Measurements from ENCODE around the gene GPC1.

Gene GPC1

GRCh38 chr2:240430595-240430994 lies 4.9 kb upstream of the GPC1 start:
- Mint-ChIP-seq H3K4me3 (no peak overlapping the region), H3K36me3 (ENCODE audit: low read depth) (no peaks in the 10 kb centered on the region), H3K9me3 (peaks cover 22% of the 10 kb centered on the region), H3K27ac (no peak overlapping the region), H3K4me1 (peaks cover 33% of the 10 kb centered on the region), H3K27me3 (ENCODE audit: low read depth, poor library complexity) (peaks cover 24% of the 10 kb centered on the region)
- no peak for DNase-seq
- no peak for TF ChIP-seq CTCF (IDR thresholded peaks at IDR 0.05)

- peak; percentile 2 for DNase-seq
- H3K9me3 Mint-ChIP-seq, result peaks cover 15% of the 10 kb centered on the region
- H3K27me3 Mint-ChIP-seq (ENCODE audit: low read depth, poor library complexity), result peaks cover 21% of the 10 kb centered on the region
- no peak overlapping the region for H3K4me3 Mint-ChIP-seq
- no peak overlapping the region for H3K27ac Mint-ChIP-seq
- peaks cover 28% of the 10 kb centered on the region for H3K4me1 Mint-ChIP-seq
- TF ChIP-seq CTCF (IDR thresholded peaks at IDR 0.05), result no peak
- no peaks in the 10 kb centered on the region for H3K36me3 Mint-ChIP-seq (ENCODE audit: low read depth)
Measured at GRCh38 chr2:240431271-240431660, 4.2 kb upstream of the GPC1 start.

- H3K27me3 Mint-ChIP-seq (ENCODE audit: low read depth, poor library complexity), result peaks cover 21% of the 10 kb centered on the region
- no peak overlapping the region for H3K27ac Mint-ChIP-seq
- peaks cover 10% of the 10 kb centered on the region for H3K9me3 Mint-ChIP-seq
- no peak for TF ChIP-seq CTCF (IDR thresholded peaks at IDR 0.05)
- no peaks in the 10 kb centered on the region for H3K36me3 Mint-ChIP-seq (ENCODE audit: low read depth)
- H3K4me1 Mint-ChIP-seq, result peaks cover 22% of the 10 kb centered on the region
- DNase-seq, result peak; percentile 2
- no peak overlapping the region for H3K4me3 Mint-ChIP-seq
Measured at GRCh38 chr2:240431661-240432424, 3.6 kb upstream of the GPC1 start.

GRCh38 chr2:240432430-240432819 lies 3.0 kb upstream of the GPC1 start:
- no peak overlapping the region for H3K4me3 Mint-ChIP-seq
- no peak overlapping the region for H3K27ac Mint-ChIP-seq
- H3K36me3 Mint-ChIP-seq (ENCODE audit: low read depth), result no peaks in the 10 kb centered on the region
- peaks cover 19% of the 10 kb centered on the region for H3K4me1 Mint-ChIP-seq
- H3K9me3 Mint-ChIP-seq, result peaks cover 10% of the 10 kb centered on the region
- H3K27me3 Mint-ChIP-seq (ENCODE audit: low read depth, poor library complexity), result peaks cover 25% of the 10 kb centered on the region
- DNase-seq, result no peak
- TF ChIP-seq CTCF (IDR thresholded peaks at IDR 0.05), result no peak

- no peak for TF ChIP-seq CTCF (IDR thresholded peaks at IDR 0.05)
- peak overlapping the region; percentile 62 for H3K4me3 Mint-ChIP-seq
- peaks cover 5% of the 10 kb centered on the region for H3K9me3 Mint-ChIP-seq
- peak; percentile 3 for DNase-seq
- no peak overlapping the region for H3K27ac Mint-ChIP-seq
- H3K27me3 Mint-ChIP-seq (ENCODE audit: low read depth, poor library complexity), result peaks cover 25% of the 10 kb centered on the region
- H3K36me3 Mint-ChIP-seq (ENCODE audit: low read depth), result no peaks in the 10 kb centered on the region
- H3K4me1 Mint-ChIP-seq, result peaks cover 19% of the 10 kb centered on the region
Measured at GRCh38 chr2:240432820-240433801, 2.4 kb upstream of the GPC1 start.
